ENCODE measurements around the gene RNF135.
"Not testable (repeated sequence)": the region's sequence is repeated elsewhere in the genome, so short reads cannot be mapped to it uniquely, and the experiment has no call there.

Gene RNF135

GRCh38 chr17:30970831-30971567 lies at the start of gene RNF135:
Gene RNF135 (plus strand): TSS chr17:30971039. CDS start chr17:30971074, 35 bp downstream.
- peak; percentile 86 for DNase-seq

DNA sequence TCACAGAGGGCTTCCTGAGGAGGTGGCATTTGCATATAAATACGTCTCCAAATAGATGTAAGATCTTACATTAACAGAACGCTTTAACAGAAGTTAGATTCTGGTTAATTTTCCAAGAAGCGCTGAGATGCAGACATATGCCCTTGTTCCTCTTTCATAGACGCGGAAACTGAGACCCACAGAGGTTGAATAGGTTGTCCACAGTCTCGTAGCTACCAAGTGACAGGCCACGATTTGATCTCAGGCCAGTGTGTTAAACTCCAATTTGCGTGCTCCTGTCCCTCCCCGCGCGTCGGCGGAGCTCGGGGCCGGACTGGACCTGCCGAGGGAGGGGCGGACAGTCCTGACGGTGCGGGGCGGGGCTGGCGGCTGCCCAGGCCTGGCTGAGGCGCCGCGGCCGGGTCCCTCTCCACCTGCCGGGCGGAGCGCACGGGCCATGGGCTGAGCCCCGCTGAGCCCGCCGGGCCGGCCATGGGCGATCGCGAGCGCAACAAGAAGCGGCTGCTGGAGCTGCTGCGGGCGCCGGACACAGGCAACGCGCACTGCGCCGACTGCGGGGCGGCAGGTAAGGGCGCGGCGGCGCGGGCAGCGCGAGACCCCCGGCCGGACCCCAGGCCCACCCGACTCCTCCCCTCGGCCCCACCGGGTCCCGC lies 49.2 kb upstream of the RNF135 start, which contains the start of gene ADAP2:
Gene ADAP2 (plus strand): TSS at position 402 of the 653 bp plus-strand sequence. CDS start 70 bp downstream, at position 472.
- peak; percentile 81 for DNase-seq

- DNase-seq = peak; percentile 29
Observed at GRCh38 chr17:30922235-30923030, 48.4 kb upstream of the RNF135 start.

- DNase-seq = no peak
Observed at GRCh38 chr17:30924341-30924740, 46.5 kb upstream of the RNF135 start.

- peak; percentile 85 for DNase-seq
Observed at GRCh38 chr17:30926516-30926915, 44.3 kb upstream of the RNF135 start.

- peak; percentile 28 for DNase-seq
Observed at GRCh38 chr17:30927756-30928155, 43.1 kb upstream of the RNF135 start.

- no peak for DNase-seq
Observed at GRCh38 chr17:30928584-30928983, 42.3 kb upstream of the RNF135 start.

DNA sequence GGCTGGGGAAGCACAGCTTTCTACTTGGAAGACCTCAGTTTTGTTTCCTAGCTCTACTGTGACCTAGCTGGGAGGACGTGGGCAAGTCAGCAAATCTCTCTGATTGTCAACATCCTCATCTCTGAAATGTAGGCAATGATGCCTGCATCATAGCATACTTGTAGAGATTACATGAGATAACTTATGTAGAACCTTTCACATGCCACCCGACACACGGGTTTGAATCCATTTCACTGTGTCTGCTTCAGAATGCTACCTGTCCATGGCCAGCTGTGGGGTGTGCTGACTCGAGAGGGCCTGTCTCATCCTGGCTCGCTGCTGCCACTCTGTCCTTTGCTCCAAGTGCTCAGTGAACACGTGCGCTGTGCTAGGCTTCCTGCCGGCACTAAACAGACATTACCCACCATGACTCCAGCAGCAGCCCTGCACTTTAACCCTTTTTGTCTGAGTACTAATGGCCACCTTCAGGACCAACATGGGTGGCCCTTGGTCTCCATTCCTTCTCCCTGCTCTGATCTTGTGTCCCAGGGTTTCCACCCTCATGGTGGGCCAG lies 41.7 kb upstream of the RNF135 start:
- no peak for DNase-seq

- not testable (repeated sequence) for DNase-seq
Observed at GRCh38 chr17:30929861-30930260, 41.0 kb upstream of the RNF135 start.

GRCh38 chr17:30930495-30930894 lies 40.3 kb upstream of the RNF135 start:
- no peak for DNase-seq

- not testable (repeated sequence) for DNase-seq
Observed at GRCh38 chr17:30931582-30931981, 39.3 kb upstream of the RNF135 start.

GRCh38 chr17:30933966-30934365 lies 36.9 kb upstream of the RNF135 start:
- DNase-seq = no peak

- DNase-seq = peak; percentile 42
Observed at GRCh38 chr17:30939051-30939689, 31.7 kb upstream of the RNF135 start.

DNA sequence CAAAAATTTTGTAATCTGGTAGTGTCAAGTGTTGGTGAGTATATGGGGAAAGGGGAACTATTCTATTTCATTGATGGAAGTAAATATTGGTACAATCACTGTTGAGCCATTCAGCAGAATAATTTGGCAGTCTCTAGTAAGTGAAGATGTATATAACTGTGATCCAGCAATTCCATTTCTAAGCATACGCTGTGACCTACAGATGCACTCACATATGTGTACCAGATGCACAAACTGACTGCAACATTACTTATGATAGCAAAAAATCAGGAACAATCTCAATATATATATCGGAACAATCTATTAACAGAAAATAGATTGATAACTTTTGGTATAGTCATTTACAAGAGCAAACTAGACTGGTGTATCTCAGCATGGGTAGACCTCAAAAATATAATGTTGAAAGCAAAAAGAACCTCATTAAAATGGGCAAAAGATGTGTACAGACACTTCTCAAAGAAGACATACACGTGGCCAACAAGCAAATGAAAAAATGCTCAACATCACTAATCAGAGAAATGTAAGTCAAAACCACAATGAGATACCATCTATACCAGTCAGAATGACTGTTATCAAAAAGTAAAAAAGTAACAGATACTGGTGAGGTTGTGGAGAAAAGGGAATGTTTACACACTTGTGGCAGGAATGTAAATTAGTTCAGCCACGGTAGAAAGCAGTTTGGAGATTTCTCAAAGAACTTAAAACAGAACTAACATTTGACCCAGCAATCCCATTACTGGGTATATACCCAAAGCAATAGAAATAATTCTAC lies 28.3 kb upstream of the RNF135 start:
- DNase-seq = no peak

- DNase-seq = no peak
Observed at GRCh38 chr17:30947796-30948195, 23.0 kb upstream of the RNF135 start.

DNA sequence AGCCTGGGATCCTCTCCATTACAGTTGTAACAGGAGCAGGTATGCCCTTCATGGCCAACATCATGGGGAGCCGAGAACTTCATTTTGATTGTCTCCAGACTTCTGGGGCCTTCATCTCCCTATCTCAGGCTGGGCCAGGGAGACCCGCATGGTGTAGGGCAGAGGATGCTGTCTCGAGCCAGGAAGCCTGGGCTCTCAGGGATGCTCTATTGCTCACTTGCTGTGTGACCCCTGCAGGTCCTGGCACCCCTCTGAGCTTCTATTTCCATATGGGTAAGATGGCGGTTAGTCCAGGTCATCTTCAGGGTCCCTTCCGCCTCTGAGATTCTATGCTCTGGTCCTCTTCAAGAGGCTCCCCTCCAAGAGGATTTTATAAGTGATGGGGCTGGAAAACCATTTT lies 20.6 kb upstream of the RNF135 start:
- no peak for DNase-seq

GRCh38 chr17:30950669-30951399 lies 20.0 kb upstream of the RNF135 start:
- DNase-seq = peak; percentile 66

GRCh38 chr17:30952638-30953393 lies 18.0 kb upstream of the RNF135 start:
- DNase-seq = peak; percentile 81

DNA sequence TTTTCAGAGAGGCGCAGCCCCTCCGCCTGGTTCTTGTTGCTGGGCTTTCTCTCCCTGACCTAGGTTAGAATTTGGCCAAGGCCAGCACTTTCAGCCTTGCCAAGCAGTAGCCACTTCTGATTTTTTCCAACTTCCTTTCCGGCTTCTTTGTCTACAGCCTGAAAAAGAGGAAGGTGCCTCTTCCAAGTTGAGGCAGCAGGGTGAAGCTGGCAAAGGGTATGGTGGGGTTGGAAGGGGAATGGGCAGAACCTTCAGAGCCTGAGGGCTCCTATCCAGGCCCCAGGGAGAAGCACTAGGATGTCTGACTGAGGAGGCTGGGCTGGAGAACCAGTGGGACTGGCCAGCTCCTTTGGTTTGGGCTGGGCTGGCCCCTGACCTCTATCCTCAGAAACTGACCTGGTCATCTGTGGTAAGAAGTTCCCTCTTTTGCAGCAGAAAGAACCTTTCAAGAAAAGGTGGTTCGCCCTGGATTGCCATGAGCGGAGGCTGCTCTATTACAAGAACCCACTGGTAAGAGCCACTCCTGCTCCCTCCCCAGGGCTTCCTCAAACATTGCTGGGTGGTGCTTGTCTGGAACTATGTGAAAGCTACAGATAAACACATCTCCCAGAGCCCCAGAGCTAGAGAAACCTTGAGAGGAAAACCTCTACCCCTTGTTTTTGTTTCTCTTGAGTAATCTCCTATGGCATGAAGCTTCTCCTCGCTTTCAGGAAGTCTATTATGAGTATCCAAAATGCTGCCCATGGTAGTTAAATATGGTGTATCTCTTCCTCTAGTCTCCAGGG lies 16.6 kb upstream of the RNF135 start:
- peak; percentile 87 for DNase-seq
